Adipocyte (in vitro differentiated cells): ENCODE results near the gene MECR.

Source experiments
- DNase-seq: peaks from one replicate; pipeline ENCODE4 v3.0.0-alpha.2; 2015; ENCODE audit warnings: low read depth
- H3K27me3 ChIP-seq: replicated peaks from 2 replicates; pipeline ENCODE4 v1.7.0; 2013; ENCODE audit warnings: mild to moderate bottlenecking, low read length, moderate library complexity; ENCODE audit not compliant: control insufficient read depth, insufficient read depth
- H3K36me3 ChIP-seq: 2 replicates; pipeline ENCODE4 v1.7.0; 2013; ENCODE audit warnings: low read length, mild to moderate bottlenecking, moderate library complexity; ENCODE audit not compliant: control insufficient read depth, insufficient read depth, severe bottlenecking
- H3K4me1 ChIP-seq: 2 replicates; pipeline ENCODE4 v1.7.0; 2013; ENCODE audit warnings: mild to moderate bottlenecking, low read length, moderate library complexity; ENCODE audit not compliant: control insufficient read depth, insufficient read depth
- H3K4me3 ChIP-seq: 2 replicates; pipeline ENCODE4 v1.7.0; 2013; ENCODE audit warnings: mild to moderate bottlenecking, low read length, moderate library complexity
- H3K9ac ChIP-seq: 2 replicates; pipeline ENCODE4 v1.7.0; 2013; ENCODE audit warnings: mild to moderate bottlenecking, low read length, moderate library complexity
- H3K9me3 ChIP-seq: 2 replicates; pipeline ENCODE4 v1.7.0; 2013; ENCODE audit warnings: mild to moderate bottlenecking, low read length, moderate library complexity; ENCODE audit not compliant: control insufficient read depth

Gene MECR

DNA sequence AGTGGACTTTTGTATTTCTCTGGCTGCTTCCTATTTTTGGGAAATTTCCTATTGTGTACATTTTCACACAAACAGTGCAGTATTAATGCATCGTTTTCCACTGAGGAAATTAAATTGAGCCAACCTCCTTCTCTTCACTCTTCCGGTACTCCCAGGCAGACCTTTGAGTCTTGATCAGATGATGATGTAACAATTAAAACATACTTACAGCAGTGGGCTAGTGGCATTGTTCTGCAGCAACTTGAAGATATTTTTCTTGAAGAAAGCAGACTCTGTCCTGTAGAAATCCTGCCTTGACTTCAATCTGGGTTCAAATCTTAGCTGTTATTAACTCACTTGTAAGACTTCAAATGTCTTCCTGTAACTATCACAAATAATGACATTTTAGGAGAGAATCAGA lies 88.0 kb downstream of the MECR start:
- no peak for DNase-seq
- H3K36me3 ChIP-seq, result peaks cover 25% of the 10 kb centered on the region
- no peak overlapping the region for H3K9ac ChIP-seq
- H3K9me3 ChIP-seq, result no peaks in the 10 kb centered on the region
- H3K4me1 ChIP-seq, result peaks cover 24% of the 10 kb centered on the region
- no peaks in the 10 kb centered on the region for H3K27me3 ChIP-seq
- H3K4me3 ChIP-seq, result no peak overlapping the region
